Prostate gland (tissue), 2 donors: ENCODE measurements around the gene ULK1.

ENCODE experiments used
- POLR2A ChIP-seq: fragments of 450-650 bp; IDR thresholded peaks from one replicate; pipeline ENCODE4 v1.6.1; 2016; ENCODE audit warnings: antibody characterized with exemption, mild to moderate bottlenecking
- TF ChIP-seq, protein P1 (sequence below), 4 experiments: fragments of 200-600 bp in 2 of 4; fragments of 450-650 bp in 2 of 4; sonication (generic) in 2 of 4; IDR thresholded peaks; 1 replicate in 3 of 4; 2 replicates in 1 of 4; pipeline ENCODE4 v1.5.1; 2016 to 2019; ENCODE audit warnings: antibody characterized with exemption in 4 of 4, mild to moderate bottlenecking in 2 of 4, moderate library complexity in 2 of 4

DNA sequence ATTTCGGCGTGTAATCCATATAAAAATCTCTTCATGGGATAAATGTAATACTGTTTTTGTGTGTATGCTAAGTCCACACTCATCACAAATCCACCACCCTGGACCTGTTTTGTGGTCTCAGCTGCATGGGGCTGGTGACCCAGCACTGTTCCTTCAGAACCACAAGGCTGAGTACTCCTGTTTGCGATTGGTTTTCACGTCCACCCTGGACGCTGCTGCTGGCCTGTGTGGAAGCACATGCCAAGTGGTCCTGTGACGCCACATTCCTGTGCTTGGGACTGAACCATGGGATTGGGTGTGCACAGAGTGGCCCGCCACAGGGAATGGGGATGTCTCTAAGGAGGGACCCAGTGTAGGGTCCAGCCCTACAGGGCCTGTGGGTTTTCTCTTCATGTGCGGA, 39.0 kb downstream of the ULK1 start:
- TF ChIP-seq, protein P1, sequence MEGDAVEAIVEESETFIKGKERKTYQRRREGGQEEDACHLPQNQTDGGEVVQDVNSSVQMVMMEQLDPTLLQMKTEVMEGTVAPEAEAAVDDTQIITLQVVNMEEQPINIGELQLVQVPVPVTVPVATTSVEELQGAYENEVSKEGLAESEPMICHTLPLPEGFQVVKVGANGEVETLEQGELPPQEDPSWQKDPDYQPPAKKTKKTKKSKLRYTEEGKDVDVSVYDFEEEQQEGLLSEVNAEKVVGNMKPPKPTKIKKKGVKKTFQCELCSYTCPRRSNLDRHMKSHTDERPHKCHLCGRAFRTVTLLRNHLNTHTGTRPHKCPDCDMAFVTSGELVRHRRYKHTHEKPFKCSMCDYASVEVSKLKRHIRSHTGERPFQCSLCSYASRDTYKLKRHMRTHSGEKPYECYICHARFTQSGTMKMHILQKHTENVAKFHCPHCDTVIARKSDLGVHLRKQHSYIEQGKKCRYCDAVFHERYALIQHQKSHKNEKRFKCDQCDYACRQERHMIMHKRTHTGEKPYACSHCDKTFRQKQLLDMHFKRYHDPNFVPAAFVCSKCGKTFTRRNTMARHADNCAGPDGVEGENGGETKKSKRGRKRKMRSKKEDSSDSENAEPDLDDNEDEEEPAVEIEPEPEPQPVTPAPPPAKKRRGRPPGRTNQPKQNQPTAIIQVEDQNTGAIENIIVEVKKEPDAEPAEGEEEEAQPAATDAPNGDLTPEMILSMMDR (IDR thresholded peaks at IDR 0.05), result no peak
- TF ChIP-seq POLR2A, result no peak
